Subcutaneous preadipocyte (primary cell): Measurements from ENCODE around the gene FAM111A. TPM values are rescaled to one million over a fixed set of nuclear protein-coding genes. Genes with fewer than 3 reads are reported as not detected.

Experiments
- total RNA-seq: library from RNA; depleted of rRNA; stranded (reverse); fragments of >200 nt; gene quantifications from 2 replicates; pipeline ENCODE4 v1.2.3, GENCODE V29; 2012

FAM111A gene, protein sequence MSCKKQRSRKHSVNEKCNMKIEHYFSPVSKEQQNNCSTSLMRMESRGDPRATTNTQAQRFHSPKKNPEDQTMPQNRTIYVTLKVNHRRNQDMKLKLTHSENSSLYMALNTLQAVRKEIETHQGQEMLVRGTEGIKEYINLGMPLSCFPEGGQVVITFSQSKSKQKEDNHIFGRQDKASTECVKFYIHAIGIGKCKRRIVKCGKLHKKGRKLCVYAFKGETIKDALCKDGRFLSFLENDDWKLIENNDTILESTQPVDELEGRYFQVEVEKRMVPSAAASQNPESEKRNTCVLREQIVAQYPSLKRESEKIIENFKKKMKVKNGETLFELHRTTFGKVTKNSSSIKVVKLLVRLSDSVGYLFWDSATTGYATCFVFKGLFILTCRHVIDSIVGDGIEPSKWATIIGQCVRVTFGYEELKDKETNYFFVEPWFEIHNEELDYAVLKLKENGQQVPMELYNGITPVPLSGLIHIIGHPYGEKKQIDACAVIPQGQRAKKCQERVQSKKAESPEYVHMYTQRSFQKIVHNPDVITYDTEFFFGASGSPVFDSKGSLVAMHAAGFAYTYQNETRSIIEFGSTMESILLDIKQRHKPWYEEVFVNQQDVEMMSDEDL
- 43.2 and 45.6 TPM in 2 replicates for total RNA-seq

DNA sequence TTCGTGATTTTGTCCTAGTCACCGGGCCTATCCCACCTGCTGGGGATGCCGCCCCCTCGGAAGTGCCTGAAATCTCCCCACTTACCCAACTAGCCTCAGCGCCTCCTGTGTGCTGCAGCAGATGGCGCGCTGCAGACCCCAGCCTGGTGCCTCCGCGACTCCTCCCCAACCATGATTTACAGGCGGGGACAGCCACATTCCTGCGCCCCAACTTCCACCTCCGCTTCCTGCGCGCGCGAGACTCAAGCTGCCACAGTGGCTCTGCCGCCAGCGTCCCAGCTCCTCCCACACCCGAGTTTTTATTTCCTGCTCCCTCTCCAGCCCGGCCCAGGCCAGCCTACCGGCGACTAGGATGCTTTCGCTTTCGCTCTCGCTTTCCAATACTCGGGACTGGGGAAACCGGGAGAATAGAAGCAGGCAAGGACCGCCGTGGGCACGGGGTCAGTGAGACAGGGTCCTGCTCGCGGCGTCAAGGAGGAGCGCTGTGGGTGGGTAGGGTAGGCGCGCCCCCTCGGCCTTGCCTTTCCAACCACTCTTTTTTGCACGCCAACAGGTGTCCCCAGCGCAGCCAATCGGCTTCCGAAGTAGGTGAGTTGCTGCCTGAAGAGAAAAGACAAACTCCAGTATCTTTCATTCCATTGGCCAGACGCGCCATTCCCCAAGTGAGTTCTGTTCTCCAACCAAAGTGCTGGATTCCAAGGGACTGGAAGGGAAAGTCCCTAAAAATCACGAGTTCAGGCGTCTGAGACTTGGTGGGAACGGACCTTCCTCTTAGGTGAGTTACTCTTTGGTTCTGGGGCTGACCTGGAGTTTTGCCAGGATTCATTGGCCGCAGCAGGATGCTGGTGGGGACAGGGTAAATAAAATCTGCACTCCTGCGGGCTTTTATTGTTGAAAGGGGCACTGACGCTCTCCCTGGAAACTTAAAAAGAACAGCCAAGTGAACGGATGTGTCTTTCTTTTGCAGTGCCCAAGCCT is at the start of gene FAM111A:
Gene FAM111A (plus strand): TSS at position 327 of the 978 bp plus-strand sequence. CDS start 6,017 bp downstream, outside the sequence.

DNA sequence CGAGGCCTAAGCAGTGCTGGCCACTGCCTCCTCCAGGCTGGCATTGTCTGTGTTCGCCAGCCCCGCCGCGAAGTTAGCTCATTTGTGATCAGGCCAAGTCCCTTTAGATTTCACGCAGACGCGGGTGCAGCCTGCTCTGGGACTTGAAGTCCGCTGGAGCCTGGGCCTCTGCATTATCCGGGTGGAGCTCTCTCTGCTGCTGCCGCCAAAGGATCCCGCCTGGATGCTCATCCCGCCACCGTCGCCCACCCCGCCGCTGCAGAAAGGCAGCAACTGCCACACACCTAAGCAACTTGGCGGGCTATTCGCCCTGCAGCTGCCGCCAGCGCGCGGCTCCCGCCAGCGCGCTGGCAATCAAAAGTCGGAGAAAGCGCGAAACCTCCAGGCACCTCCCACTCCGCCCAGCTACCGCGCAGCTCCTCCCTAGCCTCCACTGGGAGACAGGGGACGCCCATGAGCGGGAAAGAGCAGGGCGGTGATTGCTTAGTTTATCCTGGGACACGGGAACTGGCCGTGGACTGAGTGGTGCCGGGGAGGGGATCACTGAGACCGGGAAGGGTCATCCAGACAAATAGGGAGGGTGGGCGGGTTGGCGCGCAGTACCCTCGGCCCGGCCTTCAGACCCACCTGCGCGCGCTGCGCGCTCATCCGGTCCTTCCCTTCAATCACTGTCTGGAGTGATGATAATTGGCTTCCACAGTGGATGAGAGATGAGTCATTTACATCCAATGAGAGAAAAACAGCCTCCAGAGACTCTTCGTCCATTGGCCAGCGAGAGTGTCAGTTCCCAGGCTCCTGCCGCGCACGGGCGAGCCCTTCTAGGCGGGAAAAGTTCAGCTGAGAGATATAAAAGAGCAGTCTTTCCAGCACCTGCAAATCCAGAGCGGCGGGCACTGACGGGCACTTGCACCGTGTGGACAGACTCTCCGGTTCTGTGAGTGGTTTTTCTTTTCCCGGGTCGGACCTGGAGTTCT is 36.0 kb upstream of the FAM111A start, which contains the start of gene FAM111B:
Gene FAM111B (plus strand): TSS at position 875 of the 974 bp plus-strand sequence. CDS start 2,389 bp downstream, outside the sequence.

DNA sequence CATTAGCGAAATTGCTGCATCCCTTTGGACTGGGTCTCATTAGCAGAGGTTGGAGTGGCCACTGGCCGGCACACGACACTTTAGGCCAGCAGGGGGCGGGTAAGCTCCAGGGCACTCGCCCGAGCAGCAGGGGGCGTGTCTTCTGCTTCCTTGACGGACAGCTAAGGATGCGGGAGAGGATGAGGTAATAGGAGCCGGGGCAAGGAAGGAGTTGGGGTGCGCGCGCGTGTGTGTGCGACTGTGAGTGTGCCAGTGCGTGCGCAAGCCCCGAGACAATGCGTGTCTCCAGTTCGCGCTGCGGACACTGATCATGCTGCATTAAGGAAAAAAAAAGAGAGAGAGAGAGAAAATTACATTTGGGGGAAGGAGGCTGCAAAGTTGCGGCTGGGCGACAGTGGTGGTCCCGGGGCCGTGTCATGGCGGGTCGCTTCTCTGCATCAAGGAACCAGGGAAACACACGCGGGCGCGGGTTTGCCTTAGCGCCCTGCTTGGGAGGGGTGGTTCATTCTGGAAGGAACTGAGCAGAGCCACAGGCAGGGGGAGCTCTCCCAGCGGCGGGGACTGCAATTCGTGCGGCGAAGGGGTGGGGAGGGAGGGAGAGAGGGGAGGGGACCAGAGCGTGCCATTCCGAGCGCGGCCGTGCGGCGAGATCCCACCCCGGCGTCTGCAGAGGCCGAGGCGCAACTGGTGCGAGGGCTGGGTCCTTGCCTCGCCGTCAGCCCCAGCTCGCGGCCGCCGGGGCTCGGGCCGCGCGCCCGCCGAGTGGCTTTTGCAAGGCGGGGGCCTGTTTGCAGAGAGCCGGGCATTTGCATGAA is 29.1 kb downstream of the FAM111A start, which contains the start of gene DTX4:
Gene DTX4 (plus strand): TSS at position 625 of the 815 bp plus-strand sequence. CDS start 464 bp downstream, outside the sequence.

Other genes starting within 250 kb of the FAM111A start
- gene GLYATL1, start 203.4 kb upstream of the FAM111A start, total RNA-seq: 0.98 and 3.3 TPM in 2 replicates
- gene GLYATL1B, start 56.5 kb upstream of the FAM111A start, total RNA-seq: not detected in 2 replicates
- 7.3 and 15.2 TPM in 2 replicates for gene FAM111B, start 35.6 kb upstream of the FAM111A start, total RNA-seq
- gene DTX4, start 29.3 kb downstream of the FAM111A start, total RNA-seq: 0.59 and 1.1 TPM in 2 replicates
- gene MPEG1, start 70.1 kb downstream of the FAM111A start, total RNA-seq: under 0.01 TPM in 1 of 2 replicates, not detected in the other
- not detected in 2 replicates for gene OR5AN1, start 216.0 kb downstream of the FAM111A start, total RNA-seq